ENCODE results near the gene TMEM150B.
"Not testable (repeated sequence)": the region's sequence is repeated elsewhere in the genome, so short reads cannot be mapped to it uniquely, and the experiment has no call there.

TMEM150B gene

DNA sequence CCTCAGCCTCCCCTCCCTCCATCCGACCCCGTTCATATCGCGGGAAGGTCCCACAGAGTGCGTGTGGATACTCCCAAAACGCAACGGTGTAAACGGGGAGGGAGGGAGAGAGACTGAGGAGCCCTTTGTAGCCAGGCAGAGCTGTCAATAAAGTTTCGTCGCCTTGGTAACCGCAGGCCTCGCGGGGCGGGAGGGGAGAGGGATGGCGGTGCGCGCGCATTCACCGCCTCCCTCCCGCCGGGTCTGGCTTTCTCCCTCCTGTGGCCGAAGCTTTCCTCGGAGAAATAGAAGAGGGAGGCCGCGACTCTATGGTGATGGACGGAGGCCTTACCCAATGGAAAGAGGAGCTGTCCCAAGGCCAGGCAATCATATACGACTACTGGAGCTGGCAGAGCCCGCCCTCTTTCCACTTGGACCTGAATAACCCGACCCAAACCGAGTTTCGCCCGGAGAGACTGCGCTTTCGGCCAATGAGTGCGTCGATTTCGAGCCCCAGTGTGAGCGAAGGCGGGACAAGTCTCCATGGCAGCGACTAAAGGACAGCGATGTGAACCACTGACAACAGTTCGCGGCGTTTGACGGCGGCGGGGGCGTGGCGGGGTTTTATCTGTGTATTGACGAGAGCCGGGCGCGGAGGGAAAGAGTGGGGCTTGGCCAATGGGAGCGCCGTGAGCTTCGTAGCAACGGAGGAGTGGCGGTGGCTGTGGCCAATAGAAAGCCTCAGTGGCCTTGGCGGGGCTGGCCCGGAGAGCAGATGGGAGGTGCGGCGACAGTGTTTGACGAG lies 14.2 kb upstream of the TMEM150B start, which contains the start of gene KMT5C:
Gene KMT5C (plus strand): TSS at position 772 of the 784 bp plus-strand sequence. CDS start 2,061 bp downstream, outside the sequence.
- H3K27ac ChIP-seq (ENCODE audit: low read depth, low read length), result peak within 1 kb of the TSS; percentile 93
- H3K36me3 ChIP-seq (ENCODE audit: control insufficient read depth in 1 of 2, insufficient read depth in 2 of 2, low read length in 2 of 2), result peaks cover 5 to 6% of the 10 kb centered on the region in 2 donors
- H3K4me1 ChIP-seq (ENCODE audit: control insufficient read depth in 1 of 2, insufficient read depth in 2 of 2, low read length in 2 of 2), result peaks cover 8 to 20% of the 10 kb centered on the region in 2 donors
- peak within 1 kb of the TSS; percentile 80 to 84 for H3K4me3 ChIP-seq (ENCODE audit: low read depth in 1 of 2, low read length in 2 of 2)
- no peaks in the 10 kb centered on the region for H3K9me3 ChIP-seq (ENCODE audit: control insufficient read depth in 1 of 2, low read length in 2 of 2)
- H3K9ac ChIP-seq (ENCODE audit: low read depth in 1 of 2, low read length in 2 of 2), result peak within 1 kb of the TSS; percentile 98
- no peaks in the 10 kb centered on the region for H3K27me3 ChIP-seq (ENCODE audit: control insufficient read depth in 1 of 2, insufficient read depth in 2 of 2, low read length in 2 of 2)

- Histone ChIP-seq H3K9me3 (ENCODE audit: control insufficient read depth in 1 of 2, low read length in 2 of 2) (no peaks in the 10 kb centered on the region), H3K4me3 (ENCODE audit: low read depth in 1 of 2, low read length in 2 of 2) (no peak overlapping the region), H3K4me1 (ENCODE audit: control insufficient read depth in 1 of 2, insufficient read depth in 2 of 2, low read length in 2 of 2) (peaks cover 11 to 20% of the 10 kb centered on the region in 2 donors), H3K36me3 (ENCODE audit: control insufficient read depth in 1 of 2, insufficient read depth in 2 of 2, low read length in 2 of 2) (no peaks in the 10 kb centered on the region), H3K27me3 (ENCODE audit: control insufficient read depth in 1 of 2, insufficient read depth in 2 of 2, low read length in 2 of 2) (no peaks in the 10 kb centered on the region), H3K27ac (ENCODE audit: low read depth, low read length) (no peak overlapping the region), H3K9ac (ENCODE audit: low read depth in 1 of 2, low read length in 2 of 2) (no peak overlapping the region)
Observed at GRCh38 chr19:55336101-55336500, 11.0 kb upstream of the TMEM150B start.

DNA sequence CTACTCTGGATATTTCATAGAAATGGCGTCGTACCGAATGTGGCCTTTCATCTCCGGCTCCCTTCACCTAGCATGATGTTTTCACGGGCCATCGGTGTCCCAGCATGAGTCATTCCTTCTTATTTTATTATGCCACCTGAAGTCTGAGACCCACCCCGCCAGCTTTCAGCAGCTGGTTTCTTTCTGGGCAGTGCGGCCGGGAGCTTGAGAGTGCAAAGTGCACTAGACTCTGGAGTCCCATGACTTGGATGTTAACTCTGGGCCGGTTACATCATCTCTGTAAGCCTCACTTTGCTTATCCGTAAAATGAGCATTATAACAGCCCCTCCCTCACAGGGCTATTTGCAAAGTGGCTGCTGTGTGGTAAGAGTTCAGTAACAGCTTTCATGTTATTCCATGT lies 8.7 kb upstream of the TMEM150B start:
- Histone ChIP-seq H3K9ac (ENCODE audit: low read depth in 1 of 2, low read length in 2 of 2) (peak overlapping the region in 1 of 2 donors; percentile 43), H3K9me3 (ENCODE audit: control insufficient read depth in 1 of 2, low read length in 2 of 2) (no peaks in the 10 kb centered on the region), H3K27ac (ENCODE audit: low read depth, low read length) (peak overlapping the region; percentile 59), H3K4me1 (ENCODE audit: control insufficient read depth in 1 of 2, insufficient read depth in 2 of 2, low read length in 2 of 2) (peaks cover 9 to 10% of the 10 kb centered on the region in 2 donors), H3K27me3 (ENCODE audit: control insufficient read depth in 1 of 2, insufficient read depth in 2 of 2, low read length in 2 of 2) (no peaks in the 10 kb centered on the region), H3K4me3 (ENCODE audit: low read depth in 1 of 2, low read length in 2 of 2) (no peak overlapping the region), H3K36me3 (ENCODE audit: control insufficient read depth in 1 of 2, insufficient read depth in 2 of 2, low read length in 2 of 2) (no peaks in the 10 kb centered on the region)

GRCh38 chr19:55329791-55330190 lies 4.7 kb upstream of the TMEM150B start:
- not testable (repeated sequence) for H3K27me3 ChIP-seq (ENCODE audit: control insufficient read depth in 1 of 2, insufficient read depth in 2 of 2, low read length in 2 of 2); H3K27ac ChIP-seq (ENCODE audit: low read depth, low read length); H3K9me3 ChIP-seq (ENCODE audit: control insufficient read depth in 1 of 2, low read length in 2 of 2); H3K36me3 ChIP-seq (ENCODE audit: control insufficient read depth in 1 of 2, insufficient read depth in 2 of 2, low read length in 2 of 2); H3K9ac ChIP-seq (ENCODE audit: low read depth in 1 of 2, low read length in 2 of 2); H3K4me3 ChIP-seq (ENCODE audit: low read depth in 1 of 2, low read length in 2 of 2); H3K4me1 ChIP-seq (ENCODE audit: control insufficient read depth in 1 of 2, insufficient read depth in 2 of 2, low read length in 2 of 2)

DNA sequence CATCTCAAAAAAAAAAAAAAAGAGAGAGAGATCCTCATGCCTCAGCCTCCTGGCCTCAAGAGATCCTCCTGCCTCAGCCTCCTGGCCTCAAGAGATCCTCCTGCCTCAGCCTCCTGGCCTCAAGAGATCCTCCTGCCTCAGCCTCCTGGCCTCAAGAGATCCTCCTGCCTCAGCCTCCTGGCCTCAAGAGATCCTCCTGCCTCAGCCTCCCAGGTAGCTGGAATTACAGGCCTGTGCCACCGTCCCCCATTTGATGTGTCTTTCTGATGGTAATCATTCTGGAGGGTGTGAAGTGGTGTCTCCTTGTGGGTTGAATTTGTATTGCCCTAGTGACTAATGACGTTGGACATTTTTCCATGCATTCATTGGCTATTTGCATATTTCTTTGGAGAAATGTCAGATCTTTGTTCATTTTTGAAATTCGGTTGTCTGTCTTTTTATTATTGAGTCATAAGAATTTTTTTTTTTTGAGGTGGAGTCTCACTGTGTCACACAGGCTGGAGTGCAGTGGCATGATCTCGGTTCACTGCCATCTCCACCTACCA lies 3.7 kb upstream of the TMEM150B start:
- not testable (repeated sequence) for H3K9me3 ChIP-seq (ENCODE audit: control insufficient read depth in 1 of 2, low read length in 2 of 2); H3K4me3 ChIP-seq (ENCODE audit: low read depth in 1 of 2, low read length in 2 of 2); H3K4me1 ChIP-seq (ENCODE audit: control insufficient read depth in 1 of 2, insufficient read depth in 2 of 2, low read length in 2 of 2); H3K9ac ChIP-seq (ENCODE audit: low read depth in 1 of 2, low read length in 2 of 2); H3K27ac ChIP-seq (ENCODE audit: low read depth, low read length); H3K36me3 ChIP-seq (ENCODE audit: control insufficient read depth in 1 of 2, insufficient read depth in 2 of 2, low read length in 2 of 2); H3K27me3 ChIP-seq (ENCODE audit: control insufficient read depth in 1 of 2, insufficient read depth in 2 of 2, low read length in 2 of 2)

DNA sequence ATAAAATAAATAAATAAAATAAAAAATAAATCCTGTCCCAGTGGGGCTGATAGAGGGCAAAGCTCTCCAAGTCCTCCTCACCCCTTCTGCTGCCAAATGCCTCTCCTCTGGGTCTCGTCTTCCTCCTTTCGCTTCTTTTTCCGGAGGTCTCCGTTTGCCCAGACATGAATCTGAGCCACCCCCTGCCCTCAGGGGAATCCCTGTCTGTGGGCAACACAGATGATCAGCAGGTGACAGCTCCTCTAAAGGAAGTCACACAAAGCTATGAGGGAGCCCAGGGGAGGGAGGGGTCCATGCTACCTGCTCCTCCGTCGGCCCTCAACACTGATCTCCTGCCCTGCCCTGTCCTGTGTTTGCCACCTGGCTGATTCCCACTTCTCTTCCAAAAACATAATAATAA lies 479 bp downstream of the TMEM150B start:
- no peaks in the 10 kb centered on the region for H3K36me3 ChIP-seq (ENCODE audit: control insufficient read depth in 1 of 2, insufficient read depth in 2 of 2, low read length in 2 of 2)
- H3K27me3 ChIP-seq (ENCODE audit: control insufficient read depth in 1 of 2, insufficient read depth in 2 of 2, low read length in 2 of 2), result no peaks in the 10 kb centered on the region
- no peaks in the 10 kb centered on the region for H3K9me3 ChIP-seq (ENCODE audit: control insufficient read depth in 1 of 2, low read length in 2 of 2)
- peaks cover 20% of the 10 kb centered on the region in 2 donors for H3K4me1 ChIP-seq (ENCODE audit: control insufficient read depth in 1 of 2, insufficient read depth in 2 of 2, low read length in 2 of 2)
- no peak overlapping the region for H3K9ac ChIP-seq (ENCODE audit: low read depth in 1 of 2, low read length in 2 of 2)
- H3K4me3 ChIP-seq (ENCODE audit: low read depth in 1 of 2, low read length in 2 of 2), result peak overlapping the region in 1 of 2 donors; percentile 28
- no peak overlapping the region for H3K27ac ChIP-seq (ENCODE audit: low read depth, low read length)

- Histone ChIP-seq H3K9me3 (ENCODE audit: control insufficient read depth in 1 of 2, low read length in 2 of 2) (no peaks in the 10 kb centered on the region), H3K27ac (ENCODE audit: low read depth, low read length) (peak overlapping the region; percentile 76), H3K9ac (ENCODE audit: low read depth in 1 of 2, low read length in 2 of 2) (peak overlapping the region; percentile 55 to 72), H3K4me1 (ENCODE audit: control insufficient read depth in 1 of 2, insufficient read depth in 2 of 2, low read length in 2 of 2) (peaks cover 15% of the 10 kb centered on the region in 2 donors), H3K27me3 (ENCODE audit: control insufficient read depth in 1 of 2, insufficient read depth in 2 of 2, low read length in 2 of 2) (no peaks in the 10 kb centered on the region), H3K4me3 (ENCODE audit: low read depth in 1 of 2, low read length in 2 of 2) (peak overlapping the region; percentile 63 to 64), H3K36me3 (ENCODE audit: control insufficient read depth in 1 of 2, insufficient read depth in 2 of 2, low read length in 2 of 2) (no peaks in the 10 kb centered on the region)
Observed at GRCh38 chr19:55322204-55322885, 2.8 kb downstream of the TMEM150B start.

DNA sequence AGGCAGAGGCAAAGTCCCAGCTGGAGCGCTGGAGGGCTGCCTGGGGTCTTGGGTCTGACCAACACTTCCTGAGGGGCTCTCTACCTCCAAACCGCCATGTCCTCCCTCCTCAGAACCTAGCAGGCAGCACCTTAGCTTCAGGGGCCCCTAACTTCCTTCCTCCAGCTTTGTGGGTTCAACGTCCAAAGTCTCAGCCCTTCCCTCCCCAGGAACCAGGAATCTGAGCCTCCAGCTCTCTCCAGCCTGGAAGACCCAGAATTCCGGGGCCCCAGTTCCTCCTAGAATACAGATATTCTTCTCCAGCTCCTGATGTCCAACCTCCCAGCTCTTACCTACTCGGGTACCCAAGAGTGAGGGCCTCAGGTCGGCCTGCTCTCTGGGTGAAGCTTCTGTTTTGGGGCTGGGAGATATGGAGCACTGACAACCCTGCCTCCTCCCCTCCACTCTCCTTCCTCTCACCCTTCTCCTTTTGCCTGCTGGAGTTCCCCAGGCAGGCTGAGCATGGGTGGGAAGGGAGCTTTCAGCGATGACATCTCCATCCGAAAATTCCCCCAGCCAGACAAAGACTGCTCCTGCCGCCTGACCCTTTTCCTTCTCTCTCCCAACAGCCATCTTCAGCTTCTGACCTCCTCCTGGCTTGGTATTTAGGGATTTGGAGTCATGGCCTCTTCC lies 3.5 kb downstream of the TMEM150B start:
- Histone ChIP-seq H3K4me1 (ENCODE audit: control insufficient read depth in 1 of 2, insufficient read depth in 2 of 2, low read length in 2 of 2) (peaks cover 15% of the 10 kb centered on the region in 2 donors), H3K4me3 (ENCODE audit: low read depth in 1 of 2, low read length in 2 of 2) (peak overlapping the region; percentile 63 to 64), H3K9me3 (ENCODE audit: control insufficient read depth in 1 of 2, low read length in 2 of 2) (no peaks in the 10 kb centered on the region), H3K27me3 (ENCODE audit: control insufficient read depth in 1 of 2, insufficient read depth in 2 of 2, low read length in 2 of 2) (no peaks in the 10 kb centered on the region), H3K36me3 (ENCODE audit: control insufficient read depth in 1 of 2, insufficient read depth in 2 of 2, low read length in 2 of 2) (peaks cover 3 to 4% of the 10 kb centered on the region in 2 donors), H3K9ac (ENCODE audit: low read depth in 1 of 2, low read length in 2 of 2) (peak overlapping the region; percentile 55 to 72), H3K27ac (ENCODE audit: low read depth, low read length) (peak overlapping the region; percentile 77)

DNA sequence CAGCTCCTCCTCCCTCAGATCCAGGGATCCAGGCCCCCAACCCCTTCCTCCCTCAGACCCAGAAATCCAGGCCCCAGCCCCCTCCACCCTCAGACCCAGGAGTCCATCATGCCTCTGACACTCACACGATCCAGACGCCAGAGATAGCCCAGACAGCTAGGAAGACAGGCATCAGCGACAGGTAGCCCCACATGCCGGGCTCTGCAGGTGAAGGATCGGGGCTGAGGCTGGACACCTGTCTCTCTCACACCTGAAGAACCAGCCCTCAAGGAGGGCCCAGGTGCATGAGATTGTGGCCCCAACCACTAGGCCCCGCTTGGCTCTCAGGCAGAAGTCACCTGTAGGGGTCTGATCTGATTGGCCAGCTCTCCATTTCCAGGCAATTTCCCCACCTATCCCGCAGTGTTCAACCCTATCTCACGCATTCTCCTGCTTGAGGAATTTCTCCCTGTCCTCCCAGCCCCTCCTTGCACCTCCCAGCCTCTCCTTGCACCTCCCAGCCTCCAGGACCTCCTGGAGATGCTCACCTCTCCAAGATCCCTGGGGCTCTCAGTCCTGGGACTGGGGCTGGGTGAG lies 4.2 kb downstream of the TMEM150B start:
- no peaks in the 10 kb centered on the region for H3K9me3 ChIP-seq (ENCODE audit: control insufficient read depth in 1 of 2, low read length in 2 of 2)
- H3K4me3 ChIP-seq (ENCODE audit: low read depth in 1 of 2, low read length in 2 of 2), result peak overlapping the region; percentile 63 to 64
- no peaks in the 10 kb centered on the region for H3K27me3 ChIP-seq (ENCODE audit: control insufficient read depth in 1 of 2, insufficient read depth in 2 of 2, low read length in 2 of 2)
- peaks cover 10 to 11% of the 10 kb centered on the region in 2 donors for H3K36me3 ChIP-seq (ENCODE audit: control insufficient read depth in 1 of 2, insufficient read depth in 2 of 2, low read length in 2 of 2)
- H3K4me1 ChIP-seq (ENCODE audit: control insufficient read depth in 1 of 2, insufficient read depth in 2 of 2, low read length in 2 of 2), result peaks cover 15% of the 10 kb centered on the region in 2 donors
- H3K27ac ChIP-seq (ENCODE audit: low read depth, low read length), result peak overlapping the region; percentile 77
- peak overlapping the region; percentile 55 to 72 for H3K9ac ChIP-seq (ENCODE audit: low read depth in 1 of 2, low read length in 2 of 2)
